NCI-H2196 (cell line): Measurements from ENCODE around the gene TRIM8.
A peak's percentile ranks its signal among the peaks of the same experiment; 100 is the strongest.
"Not testable (repeated sequence)": the region's sequence is repeated elsewhere in the genome, so short reads cannot be mapped to it uniquely, and the experiment has no call there.

Experiments used
- DNase-seq: peaks from one replicate; lab custom pipeline; 2025; ENCODE audit not compliant: unreplicated experiment; lab: John Stamatoyannopoulos, UW

Gene TRIM8

DNA sequence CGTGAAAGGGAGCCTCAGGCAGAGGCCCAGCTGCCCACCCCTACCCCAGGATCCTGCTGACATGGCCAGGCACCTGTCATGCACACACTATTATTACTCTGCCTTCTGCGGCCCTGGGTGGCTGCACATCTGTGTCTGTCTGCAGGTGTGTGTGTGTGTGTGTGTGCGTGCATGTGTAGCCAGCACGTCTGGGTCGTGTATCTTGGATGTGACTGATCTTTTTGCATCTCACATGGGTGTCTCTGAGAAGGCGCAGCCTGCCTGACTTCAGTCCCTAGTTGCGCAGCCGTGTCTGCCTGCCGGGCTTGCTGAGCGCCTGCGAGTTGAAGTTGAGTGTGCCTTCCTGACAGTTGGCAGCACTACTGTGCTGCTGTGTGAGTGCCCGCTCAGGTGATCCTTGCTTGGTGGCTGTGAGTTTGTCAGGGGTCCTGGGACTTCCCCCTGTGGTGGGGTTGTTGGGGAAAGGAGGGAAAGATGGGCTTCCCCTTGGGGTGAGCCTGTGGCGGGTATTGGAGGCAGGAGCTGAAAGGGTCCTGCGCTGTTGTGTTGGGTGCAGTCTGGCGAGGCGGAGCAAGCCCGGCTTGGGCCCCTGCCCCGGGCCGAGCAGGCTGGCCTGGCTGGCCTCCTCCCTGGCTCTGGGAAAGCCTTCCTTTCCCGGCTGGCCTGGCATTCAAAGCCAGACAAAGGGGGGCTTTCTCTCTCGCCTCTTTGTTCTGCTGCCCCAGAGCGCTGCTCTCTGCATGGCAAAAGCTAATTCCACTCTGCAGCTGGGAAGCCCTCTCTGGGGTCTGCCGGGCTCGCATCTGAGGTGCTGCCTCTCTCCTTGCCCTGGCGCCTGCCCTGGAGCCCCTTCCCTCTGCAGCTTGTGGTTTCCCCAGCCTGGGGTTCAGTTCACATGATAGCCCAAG is 4.9 kb downstream of the TRIM8 start:
- DNase-seq: no peak

DNA sequence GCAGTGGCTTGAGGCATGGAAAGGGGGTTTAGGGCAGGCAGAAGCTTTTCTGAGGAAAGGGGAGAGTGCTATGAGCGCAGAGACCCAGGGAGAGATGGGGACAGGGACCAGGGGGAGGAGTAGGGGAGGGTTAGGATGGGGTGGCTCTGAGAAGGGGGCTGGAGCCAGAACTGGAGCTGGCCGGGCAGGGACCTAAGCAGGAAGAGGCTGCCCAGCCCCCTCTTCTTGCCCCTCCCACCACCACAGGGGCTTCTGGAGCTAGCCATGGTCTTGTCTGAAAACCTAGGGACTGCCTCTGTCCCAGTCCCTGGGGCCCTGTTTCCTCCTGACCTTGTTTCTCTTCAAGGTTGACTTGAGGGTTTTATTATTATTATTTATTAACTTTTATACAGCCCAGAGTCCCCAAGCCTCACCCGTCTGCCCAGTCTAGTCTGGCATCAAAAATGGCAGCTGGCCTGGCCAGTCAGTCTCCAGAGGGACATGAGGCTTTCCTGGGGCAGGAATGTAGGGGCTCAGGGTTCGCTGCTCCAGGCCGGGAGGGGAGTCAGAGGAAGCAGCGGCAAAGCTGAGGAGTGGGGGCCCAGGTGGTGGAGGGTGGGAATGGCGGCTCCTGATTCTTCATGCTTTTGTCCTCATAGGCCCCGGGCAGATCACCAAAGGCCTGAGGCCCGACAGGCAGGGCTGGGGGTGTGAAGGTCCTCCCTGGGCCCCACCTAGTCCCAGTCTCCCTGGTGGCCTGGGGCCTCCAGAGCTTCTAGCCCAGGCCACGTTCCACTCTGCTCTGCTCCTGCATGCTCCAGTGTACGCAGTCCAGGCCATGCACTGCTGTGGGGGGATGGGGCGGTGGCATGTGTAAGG is 5.7 kb downstream of the TRIM8 start:
- DNase-seq: no peak

DNA sequence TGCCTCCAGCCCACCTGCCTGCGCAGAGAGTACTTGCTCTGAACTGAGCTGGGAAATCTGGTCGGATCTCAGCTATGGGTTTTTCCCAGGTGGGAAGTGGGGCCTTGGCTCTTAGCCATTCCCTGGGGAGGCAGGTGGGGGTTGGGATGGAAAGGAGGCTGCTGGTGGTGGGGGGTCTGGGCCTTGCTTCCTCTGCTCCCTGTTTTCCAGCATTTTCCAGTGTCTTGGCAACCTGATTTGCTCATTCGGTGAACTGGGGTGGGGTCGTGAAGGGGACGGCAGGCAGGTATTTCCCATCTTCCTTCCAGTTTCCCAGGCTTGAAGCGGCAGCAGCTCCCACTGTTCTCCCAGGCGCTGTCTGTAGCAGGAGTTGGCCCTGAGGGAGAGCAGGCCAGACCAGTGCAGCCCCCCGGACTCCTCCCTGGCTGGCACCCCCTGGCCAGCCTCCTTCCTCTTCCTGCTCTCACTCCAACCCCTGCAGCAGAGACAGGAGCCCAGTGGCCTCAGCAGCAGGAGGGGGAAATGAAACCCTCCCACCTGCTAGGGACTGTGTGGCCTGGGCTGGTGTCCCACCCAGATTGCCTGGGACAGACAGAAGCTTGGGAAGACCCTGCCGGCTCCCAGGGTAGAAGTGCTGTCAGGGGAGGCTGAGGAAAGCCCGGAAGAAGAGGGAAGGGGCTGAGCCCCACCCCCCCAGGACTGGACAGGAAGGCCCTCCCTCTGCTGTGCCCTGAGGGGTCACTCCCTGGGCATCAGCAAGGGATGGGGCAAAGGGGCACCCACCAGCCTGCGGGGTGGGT is 6.6 kb downstream of the TRIM8 start:
- DNase-seq: no peak

DNA sequence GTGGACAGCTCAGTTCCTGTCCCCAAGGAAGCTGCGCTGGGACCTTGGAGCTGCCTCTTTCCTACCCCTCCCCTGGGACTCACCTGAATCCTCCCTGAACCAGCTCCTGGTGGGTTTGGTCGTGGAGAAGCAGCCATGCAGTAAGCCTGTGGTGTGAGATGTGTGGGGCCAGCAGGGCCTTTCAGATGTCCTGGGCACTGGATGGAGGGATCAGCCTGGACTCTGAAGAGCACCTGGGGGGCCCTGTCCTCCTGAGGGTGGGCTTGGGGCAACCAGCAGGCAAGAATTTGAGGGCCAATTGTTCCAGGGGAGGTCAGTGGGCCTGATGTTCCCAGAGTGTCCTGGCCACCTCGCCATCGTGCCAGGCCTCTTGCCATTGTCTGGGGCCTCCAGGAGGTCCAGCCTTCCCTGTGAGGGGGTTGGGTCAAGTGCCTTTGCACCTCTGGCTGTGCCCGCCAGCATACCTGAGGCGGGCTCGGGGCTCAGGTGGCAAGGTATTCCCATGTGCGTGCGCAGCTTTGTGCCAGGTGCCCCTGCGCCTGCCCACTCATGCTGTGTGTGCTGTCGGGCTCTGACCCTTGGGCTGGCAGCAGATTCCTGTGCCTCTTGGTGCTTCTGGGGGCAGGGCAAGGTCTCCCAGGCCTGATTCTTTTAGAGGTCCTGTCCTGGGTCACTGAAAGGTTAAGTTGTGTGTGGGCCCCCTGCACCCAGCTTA is 7.3 kb downstream of the TRIM8 start:
- no peak for DNase-seq

DNA sequence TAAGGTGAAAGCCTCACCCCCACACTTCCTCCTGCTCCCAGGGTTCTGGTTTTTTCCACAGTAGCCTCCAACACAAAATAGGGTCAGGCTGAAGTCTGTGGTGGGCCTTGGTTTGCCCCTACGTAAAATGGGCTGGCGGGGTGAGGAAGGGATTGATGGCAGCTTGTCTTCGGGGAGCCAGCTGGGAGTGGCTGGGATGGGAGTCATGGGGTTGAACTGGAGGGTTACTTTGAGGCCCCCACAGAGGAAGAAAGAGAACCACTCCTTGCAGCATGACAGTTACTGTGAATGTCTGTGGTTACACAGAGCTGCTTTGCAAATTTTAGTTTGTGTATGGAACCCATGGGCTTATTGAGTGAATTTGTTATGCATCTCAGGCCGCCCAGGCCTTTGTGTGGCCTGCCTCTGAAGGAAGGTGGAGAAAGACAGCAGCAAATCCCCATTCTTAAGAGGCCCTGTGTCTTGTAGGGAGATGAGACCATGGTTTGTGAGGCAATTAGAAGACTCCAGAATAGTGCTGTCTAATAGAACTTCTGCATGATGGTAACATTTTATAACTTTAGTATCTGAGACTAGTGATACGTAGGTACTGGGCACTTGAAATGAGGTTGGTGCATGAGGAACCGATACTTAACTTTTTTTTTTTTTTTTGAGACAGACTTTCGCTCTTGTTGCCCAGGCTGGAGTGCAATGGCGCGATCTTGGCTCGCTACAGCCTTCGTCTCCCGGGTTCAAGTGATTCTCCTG is 8.1 kb downstream of the TRIM8 start:
- DNase-seq: no peak

DNA sequence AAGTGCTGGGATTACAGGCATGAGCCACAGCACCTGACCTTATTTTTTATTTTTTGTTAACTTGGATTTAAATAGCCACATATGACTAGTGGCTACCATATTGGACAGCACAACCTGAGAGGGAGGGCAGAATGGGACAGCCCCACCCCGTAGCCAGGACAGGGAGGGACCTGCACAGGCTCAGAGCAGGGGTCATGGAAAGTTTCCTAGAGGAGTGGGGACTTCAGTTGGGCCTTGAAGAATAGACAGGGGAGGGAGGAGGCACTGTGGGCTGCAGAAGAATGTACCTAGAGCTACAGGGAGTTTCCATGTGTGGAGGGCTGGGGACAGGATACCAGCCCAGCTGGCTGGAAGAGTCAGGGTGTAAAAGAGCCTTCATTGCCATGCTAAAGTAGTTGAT is 8.8 kb downstream of the TRIM8 start:
- no peak for DNase-seq

DNA sequence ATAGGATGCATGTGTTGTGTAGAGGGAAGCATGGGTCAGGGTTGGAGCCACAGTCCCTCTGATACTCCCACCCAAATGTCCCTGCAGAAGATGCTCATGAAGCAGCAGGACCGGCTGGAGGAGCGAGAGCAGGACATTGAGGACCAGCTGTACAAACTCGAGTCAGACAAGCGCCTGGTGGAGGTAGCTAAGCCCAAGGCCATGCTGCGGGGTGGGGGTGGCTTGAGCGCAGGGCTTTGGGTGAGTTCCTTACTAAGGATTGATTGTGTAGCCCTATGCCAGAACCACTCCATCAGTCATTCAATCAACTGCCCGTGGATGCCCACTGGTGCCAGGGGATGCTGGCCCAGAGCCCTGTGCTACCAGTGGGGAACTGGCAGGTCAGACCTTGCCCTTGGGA is 10.3 kb downstream of the TRIM8 start:
- DNase-seq: no peak

DNA sequence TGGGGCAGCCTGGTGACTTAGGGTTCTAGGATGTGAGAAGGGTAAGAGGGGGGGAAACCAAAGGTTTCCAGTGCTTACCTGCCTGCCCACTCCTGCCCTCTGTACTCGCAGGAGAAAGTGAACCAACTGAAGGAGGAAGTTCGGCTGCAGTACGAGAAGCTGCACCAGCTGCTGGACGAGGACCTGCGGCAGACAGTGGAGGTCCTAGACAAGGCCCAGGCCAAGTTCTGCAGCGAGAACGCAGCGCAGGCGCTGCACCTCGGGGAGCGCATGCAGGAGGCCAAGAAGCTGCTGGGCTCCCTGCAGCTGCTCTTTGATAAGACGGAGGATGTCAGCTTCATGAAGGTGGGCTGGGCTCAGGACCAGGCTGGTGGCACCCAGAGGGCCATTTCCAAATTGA is 10.7 kb downstream of the TRIM8 start:
- DNase-seq: no peak

DNA sequence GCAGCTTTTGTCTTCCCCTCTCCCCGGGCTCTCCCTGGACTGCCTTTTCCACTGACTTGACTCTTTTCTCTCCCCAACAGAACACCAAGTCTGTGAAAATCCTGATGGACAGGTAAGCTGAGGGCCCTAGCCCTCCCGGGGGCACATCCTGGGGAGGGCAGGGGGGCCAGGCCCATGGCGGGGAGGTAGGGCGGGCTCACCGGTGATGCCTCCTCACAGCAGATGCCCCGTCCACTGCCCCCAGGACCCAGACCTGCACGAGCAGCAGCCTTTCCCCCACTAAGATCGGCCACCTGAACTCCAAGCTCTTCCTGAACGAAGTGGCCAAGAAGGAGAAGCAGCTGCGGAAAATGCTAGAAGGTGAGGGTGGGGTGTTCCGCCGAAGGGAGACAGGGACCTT is 11.7 kb downstream of the TRIM8 start:
- no peak for DNase-seq

DNA sequence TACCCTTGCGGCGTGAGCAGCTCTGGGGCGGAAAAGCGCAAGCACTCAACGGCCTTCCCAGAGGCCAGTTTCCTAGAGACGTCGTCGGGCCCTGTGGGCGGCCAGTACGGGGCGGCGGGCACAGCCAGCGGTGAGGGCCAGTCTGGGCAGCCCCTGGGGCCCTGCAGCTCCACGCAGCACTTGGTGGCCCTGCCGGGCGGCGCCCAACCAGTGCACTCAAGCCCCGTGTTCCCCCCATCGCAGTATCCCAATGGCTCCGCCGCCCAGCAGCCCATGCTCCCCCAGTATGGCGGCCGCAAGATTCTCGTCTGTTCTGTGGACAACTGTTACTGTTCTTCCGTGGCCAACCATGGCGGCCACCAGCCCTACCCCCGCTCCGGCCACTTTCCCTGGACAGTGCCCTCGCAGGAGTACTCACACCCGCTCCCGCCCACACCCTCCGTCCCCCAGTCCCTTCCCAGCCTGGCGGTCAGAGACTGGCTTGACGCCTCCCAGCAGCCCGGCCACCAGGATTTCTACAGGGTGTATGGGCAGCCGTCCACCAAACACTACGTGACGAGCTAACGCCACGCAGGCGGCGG is 12.6 kb downstream of the TRIM8 start:
- no peak for DNase-seq

DNA sequence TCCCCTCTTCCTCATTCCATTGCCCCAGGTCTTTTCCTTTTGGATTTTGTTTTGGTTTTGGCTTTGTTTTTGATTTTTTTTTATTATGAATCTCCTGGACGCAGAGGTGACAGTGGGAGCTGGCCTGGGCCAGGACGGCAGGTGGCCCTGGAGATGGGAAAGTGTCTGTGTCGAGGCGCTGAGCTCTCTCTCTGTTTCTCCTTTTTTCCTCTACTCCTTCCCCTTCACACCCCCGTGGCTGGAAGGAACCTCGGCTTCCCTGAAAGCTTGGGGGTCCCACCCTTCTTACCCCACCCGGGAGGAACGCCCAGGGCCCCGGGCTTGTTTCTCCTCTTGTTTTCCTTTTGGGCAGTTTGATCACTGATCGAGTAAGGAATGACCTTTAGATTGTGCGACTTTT is 13.2 kb downstream of the TRIM8 start:
- no peak for DNase-seq

DNA sequence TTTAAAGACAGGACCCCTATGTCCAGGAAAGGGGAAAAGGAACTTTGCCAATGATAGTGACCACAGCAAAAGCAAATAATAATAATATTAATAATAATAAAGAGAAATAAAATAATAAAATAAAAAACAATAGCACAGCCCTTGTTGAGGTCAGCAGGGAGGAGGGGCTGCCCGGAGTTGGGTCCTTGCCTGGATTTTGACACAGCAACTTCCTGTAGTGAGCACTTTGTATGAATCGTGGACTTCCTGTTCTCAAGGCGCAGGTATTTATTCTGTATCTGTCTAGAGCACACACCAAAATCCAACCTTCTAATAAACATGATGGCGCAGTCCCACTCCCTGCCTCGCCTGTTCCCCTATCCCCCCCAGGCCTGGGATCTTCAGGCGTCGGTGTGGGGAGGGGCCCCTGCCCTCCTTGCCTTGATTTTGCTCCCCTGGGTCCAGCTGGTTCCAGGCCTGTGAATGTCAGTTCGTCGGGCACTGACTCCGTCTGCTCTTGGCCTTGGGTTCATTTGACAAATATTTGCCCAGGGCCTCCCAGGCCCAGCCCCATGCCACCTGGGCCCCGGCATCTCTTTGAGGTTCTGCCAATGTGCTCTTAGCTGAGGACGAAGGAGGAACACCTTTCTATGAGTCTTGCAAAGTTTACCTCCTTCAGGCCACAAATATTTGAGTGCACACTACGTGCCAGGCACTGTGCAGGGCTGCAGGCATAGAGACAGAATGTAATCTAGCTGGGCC is 13.9 kb downstream of the TRIM8 start:
- DNase-seq: peak; percentile 15

DNA sequence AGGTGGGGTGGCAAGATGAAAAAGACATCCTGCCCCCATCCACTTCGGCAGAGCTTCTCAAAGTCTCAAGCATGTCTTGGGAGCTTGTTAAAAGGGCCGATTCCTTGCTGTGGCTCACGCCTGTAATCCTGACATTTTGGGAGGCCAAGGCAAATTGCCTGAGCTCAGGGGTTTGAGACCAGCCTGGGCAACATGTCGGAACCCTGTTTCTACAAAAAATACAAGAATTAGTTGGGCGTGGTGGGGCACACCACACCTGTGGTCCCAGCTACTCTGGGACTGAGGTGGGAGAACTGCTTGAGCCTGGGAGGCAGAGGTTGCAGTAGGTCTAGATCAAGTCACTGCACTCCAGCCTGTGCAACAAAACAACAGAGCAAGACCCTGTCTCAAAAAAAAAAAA is 14.5 kb downstream of the TRIM8 start:
- no peak for DNase-seq

DNA sequence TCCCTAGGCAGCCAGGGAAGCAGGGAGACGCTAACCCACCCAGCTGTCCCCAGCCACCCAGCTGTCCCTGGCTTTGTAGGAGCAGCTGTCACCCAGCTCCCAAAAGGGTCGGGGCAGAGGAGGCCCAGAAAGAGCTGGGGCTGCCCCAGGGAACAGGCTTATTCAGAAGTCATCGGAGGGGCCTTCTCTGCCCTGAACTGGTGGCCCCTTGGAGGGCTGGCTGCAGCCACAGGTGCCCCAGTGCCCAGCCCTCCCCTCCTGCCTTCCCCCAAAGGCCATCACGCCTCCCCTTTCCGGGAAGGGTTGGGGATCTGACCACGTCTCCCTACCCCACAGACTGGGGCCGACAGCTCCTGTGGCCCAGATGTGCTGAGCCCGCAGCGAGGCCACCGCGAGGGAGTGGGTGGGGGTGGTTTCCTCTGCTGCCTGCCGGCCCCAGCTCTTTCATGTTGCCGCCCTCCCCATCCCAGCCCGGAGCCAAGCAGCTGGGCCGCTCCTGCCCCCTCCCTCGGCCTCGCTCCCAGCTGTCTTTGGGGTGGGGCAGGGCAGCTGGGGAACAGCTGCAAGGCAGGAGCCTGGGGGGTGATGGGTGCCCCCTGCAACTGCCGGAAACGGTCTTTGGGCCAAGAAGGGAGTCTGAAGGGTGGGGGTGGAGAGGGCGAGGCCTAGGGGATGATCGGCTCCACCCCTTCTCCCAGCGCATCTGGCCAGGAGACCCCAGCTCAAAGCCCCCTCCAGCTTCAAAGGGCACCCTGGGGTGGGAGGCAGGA is 16.8 kb downstream of the TRIM8 start:
- no peak for DNase-seq

DNA sequence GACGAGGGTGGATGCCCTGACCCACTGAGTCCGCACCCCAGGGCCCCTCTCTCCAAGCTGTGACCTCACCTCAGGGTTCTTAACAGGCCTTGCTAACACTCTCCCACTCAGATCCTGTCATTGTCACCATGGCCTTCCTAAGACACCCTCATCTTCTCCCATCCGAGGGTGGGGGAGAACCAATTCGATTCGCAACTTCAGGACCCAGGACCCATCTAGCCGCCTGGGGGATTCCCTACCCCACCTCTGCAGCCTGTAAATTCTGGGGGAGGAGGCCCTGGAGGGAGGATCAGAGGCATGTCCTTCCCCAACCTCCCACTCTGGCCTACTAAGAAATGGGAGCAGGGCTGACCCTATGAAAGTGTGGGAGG is 17.4 kb downstream of the TRIM8 start:
- DNase-seq: no peak

DNA sequence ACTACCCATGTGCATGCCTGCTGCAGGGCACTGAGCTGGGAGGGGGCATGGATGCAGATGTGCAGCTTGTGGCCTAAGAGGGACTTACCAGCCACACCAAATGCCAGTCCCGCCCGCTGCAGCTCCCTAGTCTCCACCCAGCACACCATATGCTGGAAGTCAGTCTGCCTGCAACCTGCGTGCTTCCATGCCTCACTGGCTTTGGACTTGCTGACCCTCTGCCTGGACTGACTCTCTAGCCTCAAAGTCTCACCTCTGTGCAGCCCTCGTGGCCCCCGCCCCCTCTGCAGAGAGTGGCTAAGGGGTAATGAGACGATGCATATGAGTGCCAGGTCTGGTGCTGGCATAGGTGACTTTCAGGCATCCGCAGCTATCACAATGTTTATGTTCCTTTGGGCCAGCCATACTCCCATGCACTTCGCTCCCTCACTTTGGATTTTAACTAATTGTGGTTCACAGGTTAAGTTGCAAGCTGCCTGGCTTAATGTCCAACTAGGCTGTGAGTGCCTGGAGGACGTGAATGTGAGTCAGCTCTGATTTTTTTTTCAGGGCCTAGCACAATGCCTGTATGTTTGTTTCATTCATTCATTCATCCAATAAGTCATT is 21.7 kb downstream of the TRIM8 start:
- DNase-seq: no peak

DNA sequence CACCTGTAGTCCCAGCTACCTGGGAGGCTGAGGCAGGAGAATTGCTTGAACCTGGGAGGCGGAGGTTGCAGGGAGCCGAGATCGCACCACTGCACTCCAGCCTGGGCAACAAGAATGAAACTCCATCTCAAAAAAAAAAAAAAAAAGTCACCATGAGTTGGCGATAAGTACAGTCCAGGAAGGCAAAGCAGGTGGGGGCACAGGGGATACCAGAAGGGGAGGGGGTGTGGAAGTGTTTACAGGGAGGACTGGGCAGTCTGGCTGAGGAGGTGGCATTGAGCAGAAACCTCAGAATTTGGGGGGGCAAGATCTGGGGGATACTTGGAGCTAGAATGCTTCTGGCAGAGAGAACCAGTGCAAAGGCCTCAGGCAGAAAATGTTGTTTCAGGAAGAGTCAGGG is 23.1 kb downstream of the TRIM8 start:
- DNase-seq: not testable (repeated sequence)
